Measurements from ENCODE around the gene LGALS7. TPM values are rescaled to one million over a fixed set of nuclear protein-coding genes. Genes with fewer than 3 reads are reported as not detected.
"Not testable (repeated sequence)": the region's sequence is repeated elsewhere in the genome, so short reads cannot be mapped to it uniquely, and the experiment has no call there.

The LGALS7 gene
- total and polyA plus RNA-seq, 5 experiments from 2014 or later = not detected

- no peak for ATAC-seq
- DNase-seq = no peak
- Mint-ChIP-seq H3K4me1 (peaks cover 0 to 6% (median 2%) of the 10 kb centered on the region in 4 donors), H3K27me3 (no peaks in the 10 kb centered on the region), H3K36me3 (no peaks in the 10 kb centered on the region), H3K4me3 (peak overlapping the region in 5 of 10 donors; percentile 19 to 72 (median 51)), H3K27ac (no peak overlapping the region), H3K9me3 (no peaks in the 10 kb centered on the region)
- POLR2A ChIA-PET = interaction anchor here (1.2 kb wide), 1 partner anchor 38 kb away, joined by 3 read pairs; the partner anchor contains the start of gene ECH1
Measured at GRCh38 chr19:38793671-38794070, 20.4 kb upstream of the LGALS7 start.

GRCh38 chr19:38793177-38793576 lies 19.9 kb upstream of the LGALS7 start:
- no peaks in the 10 kb centered on the region for H3K27me3 Mint-ChIP-seq
- H3K36me3 Mint-ChIP-seq = no peaks in the 10 kb centered on the region
- H3K4me1 Mint-ChIP-seq = peaks cover 0 to 6% (median 2%) of the 10 kb centered on the region in 4 donors
- ATAC-seq (no peak), DNase-seq (no peak)
- peak overlapping the region in 4 of 10 donors; percentile 2 to 53 (median 20) for H3K27ac Mint-ChIP-seq
- POLR2A ChIA-PET = interaction anchor here (1.2 kb wide), 1 partner anchor 39 kb away, joined by 3 read pairs; the partner anchor contains the start of gene ECH1
- H3K4me3 Mint-ChIP-seq = peak overlapping the region; percentile 19 to 72 (median 55)
- no peaks in the 10 kb centered on the region for H3K9me3 Mint-ChIP-seq

- no peaks in the 10 kb centered on the region for H3K9me3 Mint-ChIP-seq
- peaks cover 0 to 6% (median 2%) of the 10 kb centered on the region in 4 donors for H3K4me1 Mint-ChIP-seq
- DNase-seq (peak; percentile 11 to 71 (median 24)), ATAC-seq (peak; percentile 40 to 49)
- H3K27ac Mint-ChIP-seq = peak overlapping the region in 3 of 10 donors; percentile 2 to 53 (median 26)
- H3K4me3 Mint-ChIP-seq = peak overlapping the region; percentile 22 to 75 (median 60)
- no peaks in the 10 kb centered on the region for H3K27me3 Mint-ChIP-seq
- POLR2A ChIA-PET = interaction anchor here (0.6 to 1.2 kb wide), 2 partner anchors 39 to 631 kb away, joined by 3 to 5 read pairs; partner anchors contain the start of gene ECH1
- H3K36me3 Mint-ChIP-seq = no peaks in the 10 kb centered on the region
Measured at GRCh38 chr19:38792250-38793111, 19.2 kb upstream of the LGALS7 start.

DNA sequence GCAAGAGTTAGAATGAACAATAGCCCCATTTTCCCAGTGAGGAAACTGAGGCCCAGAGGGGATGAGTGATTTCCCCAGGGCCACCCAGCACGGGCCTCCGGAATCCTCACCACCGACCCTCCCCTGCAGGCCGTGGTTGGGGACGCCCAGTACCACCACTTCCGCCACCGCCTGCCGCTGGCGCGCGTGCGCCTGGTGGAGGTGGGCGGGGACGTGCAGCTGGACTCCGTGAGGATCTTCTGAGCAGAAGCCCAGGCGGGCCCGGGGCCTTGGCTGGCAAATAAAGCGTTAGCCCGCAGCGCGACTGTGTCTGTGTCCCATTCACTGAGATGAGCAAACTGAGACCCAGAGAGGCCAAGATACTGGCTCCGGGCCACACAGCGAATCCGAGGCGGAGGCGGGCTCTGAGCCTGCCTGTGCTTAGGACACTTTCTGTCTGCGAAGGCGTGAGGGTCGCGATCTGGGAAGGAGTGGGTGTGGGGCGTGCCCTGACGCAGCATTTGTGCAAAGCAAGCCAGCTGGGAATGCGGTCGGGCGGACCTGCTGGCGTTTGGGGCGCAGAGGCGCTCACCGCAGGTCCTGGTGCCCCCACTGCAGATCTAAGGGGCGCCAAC lies 18.2 kb upstream of the LGALS7 start:
- peak; percentile 88 to 90 for ATAC-seq
- H3K9me3 Mint-ChIP-seq, H3K27ac Mint-ChIP-seq, DNase-seq, H3K27me3 Mint-ChIP-seq, H3K4me3 Mint-ChIP-seq, H3K4me1 Mint-ChIP-seq, H3K36me3 Mint-ChIP-seq, POLR2A ChIA-PET: not testable (repeated sequence)

DNA sequence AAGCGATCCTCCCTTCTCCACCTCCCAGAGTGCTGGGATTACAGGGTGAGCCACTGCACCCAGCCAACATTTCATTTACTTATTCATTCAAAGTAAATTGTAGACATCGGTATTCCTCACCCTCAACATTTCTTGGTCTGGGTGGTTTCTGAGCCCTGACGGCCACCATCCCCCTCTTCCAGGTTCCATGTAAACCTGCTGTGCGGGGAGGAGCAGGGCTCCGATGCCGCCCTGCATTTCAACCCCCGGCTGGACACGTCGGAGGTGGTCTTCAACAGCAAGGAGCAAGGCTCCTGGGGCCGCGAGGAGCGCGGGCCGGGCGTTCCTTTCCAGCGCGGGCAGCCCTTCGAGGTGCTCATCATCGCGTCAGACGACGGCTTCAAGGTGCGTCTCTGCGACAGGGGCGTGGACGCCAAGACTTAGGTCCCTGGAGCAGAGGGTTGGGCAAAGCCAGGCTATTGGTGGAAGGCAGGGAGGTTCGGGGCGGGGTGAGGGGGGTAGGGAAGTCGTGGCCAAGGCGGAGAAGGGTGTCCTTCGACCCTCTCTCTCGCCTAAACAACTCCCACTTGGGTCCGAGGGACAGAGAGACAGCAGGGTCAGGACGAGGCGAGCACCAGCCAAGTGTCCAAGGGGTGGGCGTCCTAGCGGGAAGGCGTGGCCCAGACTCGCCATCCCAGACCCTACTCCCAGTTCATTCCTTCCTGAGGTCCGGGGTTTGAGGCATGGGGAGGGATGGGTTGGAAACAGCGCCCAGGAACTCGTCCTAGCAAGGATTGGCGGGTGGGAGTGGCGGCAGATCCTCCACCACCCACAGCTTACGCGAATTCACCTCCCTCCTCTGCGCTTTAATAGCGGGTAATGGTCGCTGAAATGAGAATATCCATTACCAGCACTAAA lies 17.4 kb upstream of the LGALS7 start:
- H3K27me3 Mint-ChIP-seq, POLR2A ChIA-PET, ATAC-seq, H3K4me1 Mint-ChIP-seq, H3K36me3 Mint-ChIP-seq, H3K27ac Mint-ChIP-seq, H3K9me3 Mint-ChIP-seq, H3K4me3 Mint-ChIP-seq: not testable (repeated sequence)
- peak in 1 of 10 donors; percentile 15 for DNase-seq

DNA sequence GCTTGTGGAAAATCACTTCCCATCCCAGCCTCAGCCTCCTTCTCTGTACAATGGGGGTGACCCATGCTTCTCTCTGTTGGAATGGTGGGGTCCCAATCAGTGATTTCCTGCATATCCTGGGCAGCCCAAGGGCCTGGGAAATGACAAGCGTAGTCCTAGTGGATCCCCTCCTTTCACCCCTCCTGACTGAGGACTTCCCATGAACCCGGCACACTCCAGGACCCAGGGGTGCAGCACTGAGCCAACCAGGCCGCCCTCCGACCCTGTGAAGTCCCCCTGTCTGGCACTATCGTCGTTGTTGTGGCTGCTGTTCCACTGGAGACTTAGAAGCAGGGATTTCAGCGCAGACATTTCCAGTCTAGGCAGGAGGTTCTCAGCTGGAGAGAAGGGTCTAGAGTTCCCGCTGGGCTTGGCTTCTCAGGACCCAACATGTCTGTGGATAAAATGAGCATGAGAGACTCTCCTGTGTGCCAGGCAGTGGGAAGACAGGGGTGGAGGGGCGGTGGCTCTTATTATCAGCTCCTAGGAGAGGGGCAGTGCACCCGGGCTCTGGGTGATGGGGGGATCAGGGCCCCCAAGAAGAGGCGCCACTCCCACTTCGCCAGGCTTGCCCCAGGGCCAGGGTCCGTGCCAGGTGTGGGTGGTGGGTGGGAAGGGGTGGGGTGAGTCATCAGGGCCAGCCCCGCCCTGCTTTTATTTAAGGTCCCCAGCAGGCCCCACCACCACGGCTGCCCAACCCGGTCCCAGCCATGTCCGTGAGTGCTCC lies 15.3 kb upstream of the LGALS7 start, which contains the start of gene LGALS7B:
Gene LGALS7B, plus strand, starts transcription at position 723 of the 766 bp plus-strand sequence. Its CDS starts 27 bp downstream, at position 750.
- no peak within 1 kb of the TSS for H3K4me3 Mint-ChIP-seq
- H3K9me3 Mint-ChIP-seq = no peaks in the 10 kb centered on the region
- H3K36me3 Mint-ChIP-seq = no peaks in the 10 kb centered on the region
- POLR2A ChIA-PET = no interaction called here
- H3K27me3 Mint-ChIP-seq = no peaks in the 10 kb centered on the region
- no peak for DNase-seq
- ATAC-seq = no peak
- H3K4me1 Mint-ChIP-seq = peaks cover 0 to 6% (median 2%) of the 10 kb centered on the region in 4 donors
- peak within 1 kb of the TSS in 3 of 10 donors; percentile 10 to 60 (median 40) for H3K27ac Mint-ChIP-seq

DNA sequence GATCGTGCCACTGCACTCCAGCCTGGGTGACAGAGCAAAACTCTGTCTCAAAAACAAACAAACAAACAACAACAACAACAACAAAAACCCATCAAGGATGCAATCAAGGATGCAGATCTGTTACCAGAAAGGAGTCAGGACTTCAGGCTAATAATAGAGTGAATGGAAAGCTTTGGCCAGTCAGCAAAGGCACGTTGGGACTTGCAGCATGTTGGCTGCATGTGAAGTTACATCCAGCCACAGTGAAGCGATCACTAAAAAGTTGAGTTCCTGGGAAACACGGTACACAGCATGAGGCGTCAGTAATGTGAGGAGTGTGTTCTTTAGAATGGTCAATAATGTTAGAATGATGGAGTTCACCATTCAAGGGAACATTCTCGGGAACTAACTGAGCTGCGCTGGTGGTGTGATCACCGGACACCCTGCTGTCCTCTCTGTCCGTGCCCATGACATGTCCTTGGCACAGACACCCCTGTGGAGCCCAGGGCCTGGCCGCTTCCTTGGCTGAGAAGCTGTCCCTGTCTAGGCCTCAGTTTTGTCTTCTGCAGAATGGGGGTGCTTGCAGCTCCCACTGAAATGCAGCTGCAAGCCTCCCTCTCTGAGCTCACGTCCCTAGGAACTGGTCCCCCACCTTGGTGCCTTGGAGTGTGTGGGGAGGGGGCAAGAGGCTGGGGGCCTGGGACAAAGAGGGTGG lies 13.4 kb upstream of the LGALS7 start:
- Mint-ChIP-seq H3K9me3 (no peaks in the 10 kb centered on the region), H3K27ac (no peak overlapping the region), H3K36me3 (no peaks in the 10 kb centered on the region), H3K4me1 (no peaks in the 10 kb centered on the region), H3K27me3 (peaks cover 0 to under 1% (median 0%) of the 10 kb centered on the region in 5 donors), H3K4me3 (no peak overlapping the region)
- POLR2A ChIA-PET = interaction anchor here (0.5 to 1.4 kb wide), 3 partner anchors 17 to 74 kb away, joined by 3 to 4 read pairs (median 3); no protein-coding TSS in a partner anchor
- no peak for ATAC-seq
- DNase-seq = no peak

- not testable (repeated sequence) for H3K27me3 Mint-ChIP-seq, H3K4me3 Mint-ChIP-seq, H3K36me3 Mint-ChIP-seq, H3K4me1 Mint-ChIP-seq, H3K27ac Mint-ChIP-seq, DNase-seq, H3K9me3 Mint-ChIP-seq, ATAC-seq
- POLR2A ChIA-PET = interaction anchor here (0.5 to 1.4 kb wide), 3 partner anchors 17 to 74 kb away, joined by 3 to 4 read pairs (median 3); no protein-coding TSS in a partner anchor
Measured at GRCh38 chr19:38786061-38786460, 12.7 kb upstream of the LGALS7 start.

DNA sequence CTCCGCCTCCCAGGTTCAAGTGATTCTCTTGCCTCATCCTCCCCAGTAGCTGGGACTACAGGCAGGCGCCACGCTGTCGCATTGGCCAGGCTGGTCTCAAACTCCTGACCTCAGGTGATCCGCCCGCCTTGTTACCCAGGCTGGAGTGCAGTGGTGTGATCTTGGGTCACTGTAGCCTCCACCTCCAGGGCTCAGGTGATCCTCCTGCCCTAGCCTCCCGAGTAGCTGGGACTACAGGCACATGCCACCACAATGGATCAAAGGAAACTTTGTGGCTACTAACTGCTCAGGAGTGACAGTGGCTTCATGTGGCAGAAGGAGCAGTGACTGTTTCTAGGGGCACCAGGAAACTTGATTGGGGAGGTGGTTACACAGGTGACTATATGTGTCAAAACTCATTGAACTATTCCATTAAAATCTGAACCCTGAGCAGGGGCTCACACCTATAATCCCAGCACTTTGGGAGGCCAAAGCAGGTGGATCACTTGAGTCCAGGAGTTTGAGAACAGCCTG lies 11.9 kb upstream of the LGALS7 start:
- H3K4me1 Mint-ChIP-seq = no peaks in the 10 kb centered on the region
- no peaks in the 10 kb centered on the region for H3K36me3 Mint-ChIP-seq
- H3K9me3 Mint-ChIP-seq = no peaks in the 10 kb centered on the region
- peak overlapping the region in 1 of 10 donors; percentile 28 for H3K27ac Mint-ChIP-seq
- no peak for DNase-seq
- peaks cover 0 to 1% (median 0%) of the 10 kb centered on the region in 5 donors for H3K27me3 Mint-ChIP-seq
- H3K4me3 Mint-ChIP-seq = no peak overlapping the region
- no peak for ATAC-seq
- POLR2A ChIA-PET = interaction anchor here (1.4 kb wide), 1 partner anchor 16 kb away, joined by 3 read pairs; no protein-coding TSS in a partner anchor

DNA sequence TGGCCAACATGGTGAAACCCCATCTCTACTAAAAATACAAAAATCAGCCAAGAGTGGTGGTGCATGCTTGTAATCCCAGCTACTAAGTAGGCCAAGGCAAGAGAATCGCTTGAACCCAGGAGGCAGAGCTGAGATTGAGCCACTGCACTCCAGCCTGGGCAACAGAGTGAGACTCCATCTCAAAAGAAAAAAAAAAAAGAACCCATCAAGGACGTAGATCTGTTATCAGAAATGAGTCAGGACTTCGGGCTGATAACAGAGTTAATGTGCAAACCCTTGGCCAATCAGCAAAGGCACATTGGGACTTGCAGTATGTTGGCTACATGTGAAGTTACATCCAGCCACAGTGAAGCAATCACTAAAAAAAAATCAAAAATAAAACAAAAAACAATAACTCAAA lies 10.9 kb upstream of the LGALS7 start:
- Mint-ChIP-seq H3K27ac (no peak overlapping the region), H3K4me3 (no peak overlapping the region), H3K27me3 (peaks cover 0 to 1% (median 0%) of the 10 kb centered on the region in 5 donors), H3K36me3 (no peaks in the 10 kb centered on the region), H3K4me1 (no peaks in the 10 kb centered on the region), H3K9me3 (no peaks in the 10 kb centered on the region)
- ATAC-seq (no peak), DNase-seq (no peak)
- POLR2A ChIA-PET = interaction anchor here (0.6 kb wide), 1 partner anchor 341 kb away, joined by 3 read pairs; the partner anchor contains the start of gene PAK4

DNA sequence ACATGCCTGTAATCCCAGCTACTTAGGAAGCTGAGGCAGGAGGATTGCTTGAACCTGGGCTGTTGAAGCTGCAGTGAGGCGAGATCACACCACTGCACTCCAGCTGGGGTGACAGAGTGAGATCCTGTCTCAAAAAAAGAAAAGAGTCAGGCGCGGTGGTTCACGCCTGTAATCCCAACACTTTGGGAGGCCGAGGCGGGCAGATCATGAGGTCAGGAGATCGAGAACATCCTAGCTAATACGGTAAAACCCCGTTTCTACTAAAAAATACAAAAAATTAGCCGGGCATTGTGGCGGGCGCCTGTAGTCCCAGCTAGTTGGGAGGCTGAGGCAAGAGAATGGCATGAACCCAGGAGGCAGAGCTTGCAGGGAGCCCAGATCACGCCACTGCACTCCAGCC lies 8.9 kb upstream of the LGALS7 start:
- H3K4me3 Mint-ChIP-seq, H3K36me3 Mint-ChIP-seq, H3K4me1 Mint-ChIP-seq, DNase-seq, POLR2A ChIA-PET, ATAC-seq, H3K27me3 Mint-ChIP-seq, H3K27ac Mint-ChIP-seq, H3K9me3 Mint-ChIP-seq: not testable (repeated sequence)
